BJ (cell line): Measurements from ENCODE around the gene TOPBP1. TPM values are rescaled to one million over a fixed set of nuclear protein-coding genes. Genes with fewer than 3 reads are reported as not detected.

Source experiments
- CTCF ChIA-PET: fragments of 350-600 bp; formaldehyde crosslinking; extraction: SDS; loops from one replicate; lab custom pipeline; 2021; ENCODE audit warnings: antibody characterized with exemption, inconsistent platforms; lab: Yijun Ruan, JAX
- POLR2A ChIA-PET: fragments of 300-600 bp; sonication (Branson Sonifier 250); formaldehyde crosslinking; extraction: SDS; loops from one replicate; lab custom pipeline; 2021; ENCODE audit warnings: antibody characterized with exemption; lab: Charles Lee
- DNase-seq: peaks from one replicate; pipeline ENCODE4 v3.0.0-alpha.2; 2011; ENCODE audit warnings: low read depth
- H3K27me3 ChIP-seq: 2 replicates; pipeline ENCODE4 v1.6.0; 2011; ENCODE audit warnings: low read length; ENCODE audit not compliant: control insufficient read depth, insufficient read depth
- H3K36me3 ChIP-seq: 2 replicates; pipeline ENCODE4 v1.5.1; 2011; ENCODE audit warnings: low read length; ENCODE audit not compliant: control insufficient read depth, insufficient read depth
- H3K4me3 ChIP-seq: 2 replicates; pipeline ENCODE4 v1.5.1; 2011; ENCODE audit warnings: low read depth, mild to moderate bottlenecking, control low read depth, low read length
- CTCF ChIP-seq: IDR thresholded peaks from 2 replicates; pipeline ENCODE4 v1.5.1; 2011; ENCODE audit warnings: low read depth, mild to moderate bottlenecking, control low read depth, inconsistent platforms, low read length, moderate library complexity; ENCODE audit not compliant: insufficient read depth
- polyA minus RNA-seq: library from RNA; depleted of rRNA, polyadenylated mRNA; stranded (reverse); fragments of >200 nt; gene quantifications from 2 replicates; pipeline ENCODE4 v1.2.3, GENCODE V29; 2011; rRNA and poly(A)+ RNA removed
- polyA plus RNA-seq: library from polyadenylated mRNA; depleted of rRNA; stranded (reverse); fragments of >200 nt; gene quantifications from 2 replicates; pipeline ENCODE4 v1.2.3, GENCODE V29; 2011; rRNA removed

Gene TOPBP1
- 18.9 and 22.1 TPM in 2 replicates for polyA plus RNA-seq
- polyA minus RNA-seq, result 19.9 and 20.2 TPM in 2 replicates

- CTCF ChIA-PET, result interaction anchor here (0.5 to 2.4 kb wide), 5 partner anchors 11 to 931 kb away, joined by 3 to 10 read pairs (median 4); no protein-coding TSS in a partner anchor
Observed at GRCh38 chr3:133661454-133662277, at the start of gene TOPBP1. TOPBP1 (minus strand) TSS chr3:133661941; CDS start chr3:133661127, 814 bp downstream.

DNA sequence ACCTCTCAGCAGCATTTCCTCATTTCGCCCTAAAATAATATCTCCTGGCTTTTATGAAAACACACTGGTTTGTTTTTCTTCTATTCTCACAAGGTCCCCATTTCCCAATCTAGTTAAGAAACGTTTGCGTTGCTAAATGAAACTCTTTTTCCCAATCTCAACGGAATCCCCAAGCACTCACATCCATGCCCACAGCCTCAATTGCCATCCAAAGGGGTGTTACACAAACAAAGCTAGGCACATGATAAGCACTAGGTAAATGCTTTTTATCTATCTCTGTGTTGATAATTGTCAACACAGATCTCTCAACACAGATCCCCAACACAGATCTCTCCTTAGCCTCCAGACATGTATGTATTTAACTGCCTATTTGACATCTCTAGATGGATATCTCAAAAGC lies 49.3 kb upstream of the TOPBP1 start:
- CTCF ChIA-PET, result no interaction called here

More at GRCh38 chr3:133661454-133662277, at the start of gene TOPBP1:
- peak within 1 kb of the TSS; percentile 75 for H3K4me3 ChIP-seq
- no peak for DNase-seq
- no peak for TF ChIP-seq CTCF
- H3K27me3 ChIP-seq, result no peaks in the 10 kb centered on the region
- H3K36me3 ChIP-seq, result no peaks in the 10 kb centered on the region
- POLR2A ChIA-PET, result no interaction called here

GRCh38 chr3:133709139-133709750 lies 47.5 kb upstream of the TOPBP1 start:
- TF ChIP-seq CTCF, result no peak
- no peaks in the 10 kb centered on the region for H3K36me3 ChIP-seq
- H3K27me3 ChIP-seq, result peaks cover 2% of the 10 kb centered on the region; the same call in 1 of the 2 replicates
- POLR2A ChIA-PET, result no interaction called here
- DNase-seq, result no peak
- CTCF ChIA-PET, result no interaction called here
- no peak overlapping the region for H3K4me3 ChIP-seq

More for the DNA sequence above, 49.3 kb upstream of the TOPBP1 start:
- peaks cover 2% of the 10 kb centered on the region; the same call in 1 of the 2 replicates for H3K27me3 ChIP-seq
- no peak overlapping the region for H3K4me3 ChIP-seq
- no peaks in the 10 kb centered on the region for H3K36me3 ChIP-seq
- DNase-seq, result no peak
- TF ChIP-seq CTCF, result no peak
- POLR2A ChIA-PET, result no interaction called here

DNA sequence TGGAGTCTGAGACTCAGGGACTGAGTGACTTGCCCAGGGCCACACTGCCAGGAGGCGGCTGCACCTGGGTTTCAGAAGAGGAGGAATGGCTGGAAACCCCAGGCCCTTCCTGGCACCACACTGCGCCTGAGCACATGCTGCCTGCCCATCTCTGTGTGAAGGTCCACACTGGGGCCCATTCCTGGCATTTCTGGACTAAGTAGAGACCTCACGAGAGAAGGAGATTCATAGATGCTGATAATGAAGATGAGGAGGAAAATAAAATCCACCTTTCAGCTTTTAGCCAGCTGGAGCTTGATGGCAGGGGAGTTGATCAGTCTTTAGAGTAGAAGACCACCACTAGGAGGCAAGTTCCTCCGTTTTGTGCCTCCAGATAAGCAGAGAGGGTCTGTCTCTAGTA lies 44.3 kb upstream of the TOPBP1 start:
- Histone ChIP-seq H3K4me3 (no peak overlapping the region), H3K27me3 (peaks cover 2% of the 10 kb centered on the region; the same call in 1 of the 2 replicates), H3K36me3 (no peaks in the 10 kb centered on the region)
- CTCF ChIA-PET, result no interaction called here
- no peak for DNase-seq
- POLR2A ChIA-PET, result no interaction called here
- TF ChIP-seq CTCF, result no peak

DNA sequence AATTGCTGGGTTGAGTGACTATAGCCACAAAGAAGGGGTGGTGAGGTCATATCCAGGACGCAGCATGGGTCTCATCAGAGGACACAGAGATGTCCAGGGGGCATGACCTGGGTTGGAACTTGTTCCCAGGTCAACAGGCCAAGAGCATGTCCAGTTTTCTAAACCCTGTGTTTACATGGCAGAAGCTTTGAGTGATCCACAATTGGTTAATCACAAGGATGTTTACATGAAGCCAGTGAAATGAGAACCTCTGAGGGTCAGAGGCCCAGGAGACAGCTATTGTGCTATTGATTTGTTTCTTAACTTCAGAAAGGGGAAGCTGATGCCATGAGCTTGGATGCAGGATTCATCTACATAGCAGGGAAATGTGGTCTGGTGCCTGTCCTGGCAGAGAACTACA lies 42.2 kb upstream of the TOPBP1 start:
- Histone ChIP-seq H3K36me3 (no peaks in the 10 kb centered on the region), H3K4me3 (no peak overlapping the region), H3K27me3 (no peaks in the 10 kb centered on the region)
- no peak for DNase-seq
- POLR2A ChIA-PET, result no interaction called here
- CTCF ChIA-PET, result no interaction called here
- no peak for TF ChIP-seq CTCF
